Inflammatory macrophage treated with lipopolysaccharide for 1 hour (primary cell): ENCODE results near the gene ALAD.
A peak's percentile ranks its signal among the peaks of the same experiment; 100 is the strongest.

ENCODE experiments used
- DNase-seq, 2 donors: peaks; one replicate each; pipeline ENCODE4 v3.0.0-alpha.2; 2020 to 2022

Gene ALAD

DNA sequence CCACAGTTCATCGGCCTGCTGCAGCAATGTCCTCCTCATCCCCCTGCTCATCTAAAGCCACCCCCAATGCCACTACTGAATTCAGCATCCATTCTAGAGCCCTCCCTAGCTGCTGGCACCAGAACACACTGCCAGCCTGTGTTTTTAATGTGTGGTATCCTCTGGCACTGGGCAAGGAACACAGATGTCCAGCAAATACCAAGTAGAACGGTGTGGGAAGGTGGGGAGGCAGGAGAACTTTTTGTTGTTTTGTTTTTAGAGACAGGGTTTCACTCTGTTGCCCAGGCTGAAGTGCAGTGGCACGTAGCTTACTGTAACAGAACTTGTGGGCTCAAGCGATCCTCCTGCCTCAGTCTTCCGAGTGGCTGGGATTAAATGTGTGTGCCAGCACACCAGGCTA, 29.0 kb downstream of the ALAD start:
- DNase-seq = no peak

- no peak for DNase-seq
Measured at GRCh38 chr9:113370806-113371325, 30.2 kb downstream of the ALAD start.

DNA sequence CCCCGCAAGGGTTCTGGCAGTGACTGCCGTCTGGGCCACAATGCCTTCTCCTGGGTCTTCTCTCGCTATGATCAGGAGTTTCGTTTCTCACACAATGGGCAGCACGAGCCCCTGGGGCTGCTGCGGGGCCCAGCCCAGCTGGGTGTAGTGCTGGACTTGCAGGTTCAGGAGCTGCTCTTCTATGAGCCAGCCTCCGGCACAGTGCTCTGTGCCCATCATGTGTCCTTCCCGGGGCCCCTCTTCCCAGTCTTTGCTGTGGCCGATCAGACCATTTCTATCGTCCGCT, 31.3 kb downstream of the ALAD start:
- DNase-seq = no peak

DNA sequence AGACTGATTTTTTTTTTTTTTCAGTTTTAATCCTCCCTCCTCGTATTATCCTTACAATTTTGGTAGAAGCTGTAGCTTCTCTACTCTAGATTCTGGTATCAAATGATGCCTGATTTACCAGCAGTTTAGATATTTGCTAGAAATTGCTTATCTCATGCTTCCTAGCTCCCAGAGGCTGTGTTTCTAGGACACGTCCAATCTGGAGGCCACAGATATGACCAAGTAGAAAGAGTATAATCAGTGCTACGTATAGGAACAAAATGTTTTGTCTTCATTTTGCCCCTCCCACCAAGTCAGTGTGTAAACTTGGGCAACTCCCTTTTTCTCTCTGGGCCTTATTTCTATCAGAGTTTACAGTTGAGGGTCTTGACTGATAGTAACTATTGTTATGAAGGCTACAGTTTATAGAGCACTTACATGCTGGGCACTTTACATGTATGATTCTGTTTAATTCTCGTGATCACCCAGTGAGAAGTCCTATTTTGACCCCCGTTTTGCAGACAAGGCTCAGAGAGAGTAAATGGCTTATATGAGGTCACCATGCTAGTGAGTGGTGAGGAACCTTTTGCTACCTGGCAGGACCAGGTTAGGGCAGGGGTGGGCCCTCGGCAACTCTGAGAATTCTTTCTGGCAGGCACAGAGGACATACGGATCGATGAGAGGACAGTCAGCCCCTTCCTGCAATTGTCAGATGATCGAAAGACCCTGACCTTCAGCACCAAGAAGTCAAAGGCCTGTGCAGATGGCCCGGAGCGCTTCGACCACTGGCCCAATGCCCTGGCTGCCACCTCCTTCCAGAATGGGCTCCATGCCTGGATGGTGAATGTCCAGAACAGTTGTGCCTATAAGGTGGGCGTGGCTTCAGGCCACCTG, 31.9 kb downstream of the ALAD start:
- DNase-seq = no peak

GRCh38 chr9:113368348-113368981, 32.6 kb downstream of the ALAD start:
- no peak for DNase-seq

GRCh38 chr9:113365652-113366051, 35.4 kb downstream of the ALAD start:
- DNase-seq = peak; percentile 26 to 30

DNA sequence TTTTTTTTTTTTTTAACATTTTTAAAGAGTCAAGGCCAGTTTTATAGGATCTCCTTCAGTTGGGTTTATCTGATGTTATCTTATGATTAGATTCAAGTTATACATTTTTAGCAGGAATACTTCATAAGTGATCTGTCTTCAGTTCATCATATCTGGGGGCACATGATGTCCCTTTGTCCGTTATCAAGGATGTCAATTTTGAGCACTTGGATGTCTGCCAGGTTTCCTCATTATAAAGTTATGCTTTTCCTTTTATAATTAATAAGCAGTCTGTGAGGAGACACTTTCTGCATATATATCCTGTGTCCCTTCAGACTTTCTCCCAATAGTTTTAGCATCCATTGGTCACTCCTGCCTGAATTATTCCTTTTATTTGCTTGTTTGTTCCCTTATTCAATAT, 36.1 kb downstream of the ALAD start:
- DNase-seq = no peak

GRCh38 chr9:113363336-113363735, 37.7 kb downstream of the ALAD start:
- DNase-seq = no peak

GRCh38 chr9:113361304-113362018, 39.6 kb downstream of the ALAD start:
- no peak for DNase-seq

GRCh38 chr9:113360242-113360842, 40.7 kb downstream of the ALAD start:
- DNase-seq = no peak

DNA sequence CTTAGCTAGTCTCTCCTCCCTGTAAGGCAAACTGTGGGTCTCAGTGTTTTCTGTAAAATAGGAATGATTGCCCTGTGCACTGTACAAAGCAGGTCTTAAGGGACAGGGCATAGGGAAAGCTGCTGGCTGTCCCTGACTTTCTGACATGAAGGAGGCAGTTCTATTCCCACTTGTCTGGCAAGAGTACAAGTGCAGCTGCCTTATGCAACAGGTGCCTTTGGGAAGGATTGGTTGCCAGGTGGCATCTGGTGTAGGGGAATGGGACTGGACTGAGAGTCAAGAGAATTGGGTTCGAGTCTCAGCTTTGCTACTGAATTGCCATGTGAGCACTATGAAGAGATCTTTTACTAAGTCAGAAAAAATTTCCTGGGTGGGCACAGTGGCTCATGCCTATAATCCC, 41.7 kb downstream of the ALAD start:
- no peak for DNase-seq

GRCh38 chr9:113356686-113357292, 44.3 kb downstream of the ALAD start:
- DNase-seq = no peak

DNA sequence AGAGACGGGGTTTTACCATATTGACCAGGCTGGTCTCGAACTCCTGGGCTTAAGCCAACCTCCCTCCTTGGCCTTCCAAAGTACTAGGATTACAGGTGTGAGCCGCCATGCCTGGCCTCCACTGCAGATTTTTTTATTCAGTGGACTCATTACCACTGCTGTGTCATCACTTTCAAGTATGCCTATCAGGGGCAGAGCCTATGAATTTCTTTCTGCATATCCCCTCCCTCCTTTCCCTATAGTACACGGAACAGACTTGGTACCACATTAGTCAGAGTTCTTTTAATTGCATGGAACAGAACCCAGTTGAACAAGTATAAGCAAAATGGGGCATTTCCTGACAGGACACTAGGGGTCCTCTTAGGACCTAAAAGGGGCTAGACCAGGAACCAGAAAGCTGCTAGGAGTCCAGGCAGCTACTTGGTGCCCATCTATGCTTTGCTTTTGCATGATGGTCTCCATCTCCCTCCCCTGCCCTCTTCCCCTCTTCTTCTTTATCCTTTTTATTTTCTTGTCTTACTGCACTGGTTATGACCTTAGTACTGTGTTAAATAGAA, 46.0 kb downstream of the ALAD start:
- DNase-seq = no peak

GRCh38 chr9:113352411-113352810, 48.7 kb downstream of the ALAD start:
- no peak for DNase-seq

DNA sequence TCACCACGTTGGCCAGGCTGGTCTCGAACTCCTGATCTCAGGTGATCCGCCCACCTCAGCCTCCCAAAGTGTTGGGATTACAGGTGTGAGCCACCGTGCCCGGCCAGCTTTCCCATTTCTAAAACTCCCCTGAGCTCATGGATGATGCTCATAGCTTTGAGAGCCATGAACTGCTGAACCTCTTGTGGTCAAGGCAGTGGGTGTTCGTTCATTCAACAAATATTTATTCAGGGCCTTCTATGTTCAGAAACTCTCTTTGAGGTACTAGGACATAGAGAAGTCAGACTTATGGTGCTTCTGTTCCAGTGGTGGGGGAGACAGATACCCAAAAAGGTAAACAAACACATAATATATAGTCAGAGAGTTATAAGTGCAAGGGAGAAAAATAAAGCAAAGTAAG, 49.1 kb downstream of the ALAD start:
- DNase-seq = no peak

GRCh38 chr9:113350937-113351336, 50.1 kb downstream of the ALAD start:
- DNase-seq = peak; percentile 34 to 48

DNA sequence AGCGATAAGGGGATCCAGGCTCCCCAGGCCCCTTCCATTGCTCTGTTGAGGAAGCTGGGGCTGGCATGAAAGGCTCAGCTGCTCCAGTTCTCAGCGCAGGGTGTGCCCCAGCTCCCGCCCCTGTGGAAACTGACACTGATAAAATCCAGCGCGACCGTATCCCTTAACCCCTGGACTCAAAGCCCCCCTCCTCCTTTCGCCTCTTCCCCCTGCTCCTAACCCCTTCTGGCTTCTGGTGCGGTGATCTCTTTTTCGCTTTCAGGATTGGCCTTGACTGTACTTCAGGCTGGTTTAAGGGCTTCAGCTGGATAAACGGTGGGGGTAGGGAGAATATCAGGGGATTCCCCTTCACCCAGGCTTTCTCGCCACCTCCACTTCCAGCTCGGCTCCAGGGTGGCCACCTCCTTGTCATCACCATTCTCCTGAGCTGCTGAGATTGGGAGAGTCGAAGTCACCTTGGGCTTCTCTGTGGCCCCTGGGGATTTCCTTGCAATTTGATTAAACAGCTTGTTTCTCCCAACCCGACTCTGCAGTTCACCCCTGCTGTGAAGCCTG, 50.9 kb downstream of the ALAD start:
- DNase-seq = no peak

DNA sequence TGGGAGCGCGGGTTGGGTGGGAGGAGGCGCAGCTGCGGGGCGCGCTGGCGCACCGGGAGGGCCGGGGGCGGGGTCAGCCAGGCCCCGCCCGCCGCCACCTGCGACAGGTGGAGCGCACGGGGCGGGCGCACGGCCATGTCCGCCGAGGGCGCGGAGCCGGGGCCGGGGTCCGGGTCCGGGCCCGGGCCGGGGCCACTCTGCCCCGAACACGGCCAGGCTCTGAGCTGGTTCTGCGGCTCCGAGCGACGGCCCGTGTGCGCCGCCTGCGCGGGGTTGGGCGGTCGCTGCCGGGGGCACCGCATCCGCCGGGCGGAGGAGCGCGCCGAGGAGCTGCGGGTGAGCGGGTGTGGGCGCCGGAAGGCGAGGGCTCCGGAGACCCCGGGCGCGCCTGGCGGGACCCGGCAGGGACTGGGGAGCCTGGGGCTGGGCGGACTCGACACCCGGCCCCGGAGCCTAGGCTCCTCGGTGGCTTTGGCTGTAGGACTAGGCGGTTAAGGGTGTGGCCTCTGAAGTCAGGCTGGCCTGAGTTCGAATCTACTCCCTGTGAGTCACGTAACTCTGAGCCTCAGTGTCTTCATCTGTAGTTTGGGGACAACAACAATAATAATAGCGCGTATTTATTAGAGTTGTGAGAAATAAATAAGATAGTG, 51.5 kb downstream of the ALAD start, which contains the start of gene BSPRY:
TSS of gene BSPRY (plus strand) at position 97 of the 650 bp plus-strand sequence. CDS start at position 136, 39 bp downstream.
- no peak for DNase-seq

DNA sequence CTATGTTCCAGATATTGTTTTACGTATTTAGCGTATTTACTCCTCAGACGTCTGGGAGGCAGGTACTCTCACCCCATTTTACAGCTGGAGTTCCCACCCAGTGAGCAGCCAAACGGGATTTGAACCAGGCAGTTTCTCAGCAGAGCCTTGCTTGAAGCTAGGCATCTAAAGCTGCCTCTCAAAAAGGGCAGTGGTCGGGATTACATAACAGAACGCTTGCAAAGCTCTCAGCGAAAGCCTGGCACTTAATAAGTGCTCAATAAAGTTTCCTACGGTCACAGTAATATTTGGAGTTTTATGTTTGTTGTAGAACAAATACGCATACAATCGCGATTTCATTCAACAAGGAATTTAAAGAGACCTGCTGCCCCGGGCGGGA, 52.0 kb downstream of the ALAD start:
- DNase-seq = no peak

GRCh38 chr9:113348437-113348836, 52.6 kb downstream of the ALAD start:
- peak in 1 of 2 donors; percentile 37 for DNase-seq

GRCh38 chr9:113345671-113346070, 55.4 kb downstream of the ALAD start:
- no peak for DNase-seq

GRCh38 chr9:113345190-113345589, 55.9 kb downstream of the ALAD start:
- no peak for DNase-seq
